GM21737 (cell line): Measurements from ENCODE around the gene TACO1.

ENCODE experiments used
- ATAC-seq: cut with Tn5 transposase; IDR thresholded peaks from one replicate; pipeline ENCODE4 v1.9.1; 2021; ENCODE audit warnings: mild to moderate bottlenecking, moderate library complexity; ENCODE audit not compliant: unreplicated experiment

TACO1 gene

GRCh38 chr17:63598281-63598680, 2.4 kb upstream of the TACO1 start:
- ATAC-seq = no peak

GRCh38 chr17:63601439-63602371, 1.0 kb downstream of the TACO1 start:
- ATAC-seq = no peak

- no peak for ATAC-seq
Observed at GRCh38 chr17:63609816-63610573, 9.3 kb downstream of the TACO1 start.

- ATAC-seq = no peak
Observed at GRCh38 chr17:63610854-63611253, 10.2 kb downstream of the TACO1 start.

- no peak for ATAC-seq
Observed at GRCh38 chr17:63611354-63611753, 10.7 kb downstream of the TACO1 start.

- no peak for ATAC-seq
Observed at GRCh38 chr17:63613663-63614062, 13.0 kb downstream of the TACO1 start.

GRCh38 chr17:63621229-63621683, 20.6 kb downstream of the TACO1 start:
- no peak for ATAC-seq

GRCh38 chr17:63621684-63622573, 21.2 kb downstream of the TACO1 start, which contains the start of gene MAP3K3:
Gene MAP3K3 (plus strand): TSS chr17:63622417. CDS start chr17:63622760, 343 bp downstream.
- ATAC-seq = peak; percentile 88

- peak; percentile 24 for ATAC-seq
Observed at GRCh38 chr17:63622574-63623390, 22.1 kb downstream of the TACO1 start.

GRCh38 chr17:63623786-63624530, 23.3 kb downstream of the TACO1 start:
- ATAC-seq = no peak

- ATAC-seq = no peak
Observed at GRCh38 chr17:63624531-63624880, 23.8 kb downstream of the TACO1 start.

GRCh38 chr17:63626551-63627180, 26.0 kb downstream of the TACO1 start:
- no peak for ATAC-seq

- ATAC-seq = no peak
Observed at GRCh38 chr17:63629627-63630026, 28.9 kb downstream of the TACO1 start.

GRCh38 chr17:63631062-63631461, 30.4 kb downstream of the TACO1 start:
- no peak for ATAC-seq

- ATAC-seq = no peak
Observed at GRCh38 chr17:63631626-63632025, 30.9 kb downstream of the TACO1 start.

- no peak for ATAC-seq
Observed at GRCh38 chr17:63633742-63634141, 33.0 kb downstream of the TACO1 start.

- no peak for ATAC-seq
Observed at GRCh38 chr17:63634163-63634562, 33.5 kb downstream of the TACO1 start.

GRCh38 chr17:63634816-63635215, 34.1 kb downstream of the TACO1 start:
- no peak for ATAC-seq

GRCh38 chr17:63635290-63635689, 34.6 kb downstream of the TACO1 start:
- no peak for ATAC-seq
